Heart left ventricle (tissue), 13 donors: Measurements from ENCODE around the gene RFNG.

Experiments
- CTCF ChIP-seq, 12 donors: fragments of 200-600 bp; sonication (generic) in 4 of 12; IDR thresholded peaks; one replicate each; pipeline versions ENCODE4 v1.5.0 to v1.8.0; 2018 to 2022; ENCODE audit warnings: antibody characterized with exemption in 12 of 12, mild to moderate bottlenecking in 5 of 12
- POLR2A ChIP-seq, 2 donors: fragments of 450-650 bp; IDR thresholded peaks; one replicate each; pipeline ENCODE4 v1.6.1; 2017; ENCODE audit warnings: antibody characterized with exemption in 2 of 2, mild to moderate bottlenecking in 2 of 2, moderate library complexity in 2 of 2
- donor health status: ischemic (EF 13 %, LVEDD 7.1; RV severe dilation, severe dysfunction).
- donor health status: DM: no; HTN: yes; CAD: no.
- donor health status: DM: no; HTN: no; CAD: no.
- donor health status: ischemic (EF 25% LVEDD 6.9; RV normal size, moderate dysfunction).
- donor health status: ischemic (EF 25% LVEDD 5.7; RV mildly dilated, moderate dysfunction).
- donor health status: ischemic (EF 35%, LVEDD 5.7; RV mildly dilated, moderate dysfunction).
- donor health status: nonischemic (EF 11% LVEDD 7.7; RV severe dilation, severe dysfunction).
- donor health status: DM: yes; HTN: yes; CAD: no.
- donor health status: PGD.
- donor health status: ischemic (EF 29% LVEDD 5.4; RV normal size, mild dysfunction).
- donor health status: nonischemic (EF 23%, LVEDD 6.1; RV moderate dilation, normal function).

GRCh38 chr17:82023447-82024241, 28.0 kb downstream of the RFNG start:
- TF ChIP-seq CTCF (IDR thresholded peaks at IDR 0.05) (no peak), POLR2A (IDR thresholded peaks at IDR 0.05) (no peak)
